HG03575 (cell line): ENCODE measurements around the gene MAST2.
"Not testable (repeated sequence)": the region's sequence is repeated elsewhere in the genome, so short reads cannot be mapped to it uniquely, and the experiment has no call there.

Source experiments
- ATAC-seq: cut with Tn5 transposase; IDR thresholded peaks from one replicate; pipeline ENCODE4 v1.9.1; 2021; ENCODE audit not compliant: unreplicated experiment, insufficient number of reproducible peaks, low FRiP score; ENCODE audit errors: extremely low read depth

MAST2 gene

GRCh38 chr1:45925728-45926287, 122.4 kb downstream of the MAST2 start:
- no peak for ATAC-seq

- ATAC-seq = no peak
These were observed 122.9 kb downstream of the MAST2 start for GRCh38 chr1:45926330-45926729.

- ATAC-seq = not testable (repeated sequence)
These were observed 124.0 kb downstream of the MAST2 start for GRCh38 chr1:45927231-45927915.

GRCh38 chr1:45928486-45929205, 125.2 kb downstream of the MAST2 start:
- ATAC-seq = no peak

GRCh38 chr1:45929257-45929687, 125.9 kb downstream of the MAST2 start:
- ATAC-seq = no peak

GRCh38 chr1:45930258-45931150, 127.1 kb downstream of the MAST2 start:
- ATAC-seq = no peak

- ATAC-seq = not testable (repeated sequence)
These were observed 128.8 kb downstream of the MAST2 start for GRCh38 chr1:45932205-45932604.

GRCh38 chr1:45934947-45935346, 131.5 kb downstream of the MAST2 start:
- no peak for ATAC-seq

- ATAC-seq = no peak
These were observed 134.6 kb downstream of the MAST2 start for GRCh38 chr1:45938029-45938428.

GRCh38 chr1:45942411-45942810, 139.0 kb downstream of the MAST2 start:
- no peak for ATAC-seq

GRCh38 chr1:45943185-45943584, 139.8 kb downstream of the MAST2 start:
- no peak for ATAC-seq

GRCh38 chr1:45945426-45945825, 142.0 kb downstream of the MAST2 start:
- ATAC-seq = no peak

- ATAC-seq = not testable (repeated sequence)
These were observed 146.1 kb downstream of the MAST2 start for GRCh38 chr1:45949462-45949861.

- ATAC-seq = no peak
These were observed 148.7 kb downstream of the MAST2 start for GRCh38 chr1:45952072-45952471.

GRCh38 chr1:45953934-45954847, 150.8 kb downstream of the MAST2 start:
- ATAC-seq = no peak

- ATAC-seq = no peak
These were observed 154.3 kb downstream of the MAST2 start for GRCh38 chr1:45957684-45958083.

- ATAC-seq = no peak
These were observed 154.9 kb downstream of the MAST2 start for GRCh38 chr1:45958317-45958716.

- ATAC-seq = no peak
These were observed 157.7 kb downstream of the MAST2 start for GRCh38 chr1:45960930-45961715.
